Measurements from ENCODE around the gene PLA2G2A. TPM values are rescaled to one million over a fixed set of nuclear protein-coding genes. Genes with fewer than 3 reads are reported as not detected.
A peak's percentile ranks its signal among the peaks of the same experiment; 100 is the strongest.

Gene PLA2G2A
- total RNA-seq, 1 experiment from 2014 or later, result not detected

- Histone ChIP-seq H3K27me3 (no peaks in the 10 kb centered on the region; the same call in 1 of the 2 replicates), H3K27ac (no peak overlapping the region)
- DNase-seq, result no peak
Measured at GRCh38 chr1:19981507-19982312, 2.3 kb upstream of the PLA2G2A start.

GRCh38 chr1:19981170-19981506 is 1.7 kb upstream of the PLA2G2A start:
- Histone ChIP-seq H3K36me3 (no peaks in the 10 kb centered on the region), H3K27ac (no peak overlapping the region), H3K9me3 (replicated peaks) (no peaks in the 10 kb centered on the region), H3K27me3 (no peaks in the 10 kb centered on the region; the same call in 1 of the 2 replicates), H3K4me3 (no peak overlapping the region), H3K4me1 (no peaks in the 10 kb centered on the region)
- DNase-seq, result no peak

More at GRCh38 chr1:19981507-19982312, 2.3 kb upstream of the PLA2G2A start:
- no peaks in the 10 kb centered on the region for H3K9me3 ChIP-seq (replicated peaks)
- no peaks in the 10 kb centered on the region for H3K36me3 ChIP-seq
- H3K4me1 ChIP-seq, result no peaks in the 10 kb centered on the region
- no peak overlapping the region for H3K4me3 ChIP-seq

GRCh38 chr1:19980314-19980713 is 896 bp upstream of the PLA2G2A start:
- no peaks in the 10 kb centered on the region; the same call in 1 of the 2 replicates for H3K27me3 ChIP-seq
- H3K27ac ChIP-seq, result no peak overlapping the region
- no peak overlapping the region for H3K4me3 ChIP-seq
- H3K36me3 ChIP-seq, result no peaks in the 10 kb centered on the region
- no peaks in the 10 kb centered on the region for H3K4me1 ChIP-seq
- no peaks in the 10 kb centered on the region for H3K9me3 ChIP-seq (replicated peaks)
- no peak for DNase-seq

GRCh38 chr1:19978143-19978542 is 1.3 kb downstream of the PLA2G2A start:
- no peak for DNase-seq
- no peaks in the 10 kb centered on the region; the same call in 1 of the 2 replicates for H3K27me3 ChIP-seq
- no peak overlapping the region for H3K4me3 ChIP-seq
- no peaks in the 10 kb centered on the region for H3K9me3 ChIP-seq (replicated peaks)
- no peaks in the 10 kb centered on the region for H3K36me3 ChIP-seq
- no peak overlapping the region for H3K27ac ChIP-seq
- H3K4me1 ChIP-seq, result no peaks in the 10 kb centered on the region

GRCh38 chr1:19976317-19977003 is 3.0 kb downstream of the PLA2G2A start:
- H3K36me3 ChIP-seq, result no peaks in the 10 kb centered on the region
- H3K9me3 ChIP-seq (replicated peaks), result no peaks in the 10 kb centered on the region
- peaks cover 3% of the 10 kb centered on the region; the same call in 1 of the 2 replicates for H3K27me3 ChIP-seq
- H3K4me1 ChIP-seq, result no peaks in the 10 kb centered on the region
- H3K4me3 ChIP-seq, result no peak overlapping the region
- DNase-seq, result no peak
- no peak overlapping the region for H3K27ac ChIP-seq

- H3K9me3 ChIP-seq (replicated peaks), result no peaks in the 10 kb centered on the region
- DNase-seq, result peak in 1 of 2 experiments; percentile 20
- peaks cover 5% of the 10 kb centered on the region; the same call in 1 of the 2 replicates for H3K27me3 ChIP-seq
- no peaks in the 10 kb centered on the region for H3K4me1 ChIP-seq
- no peaks in the 10 kb centered on the region for H3K36me3 ChIP-seq
- H3K27ac ChIP-seq, result no peak overlapping the region
- H3K4me3 ChIP-seq, result no peak overlapping the region
Measured at GRCh38 chr1:19975423-19976193, 3.8 kb downstream of the PLA2G2A start.

- Histone ChIP-seq H3K4me1 (no peaks in the 10 kb centered on the region), H3K4me3 (no peak overlapping the region), H3K9me3 (replicated peaks) (no peaks in the 10 kb centered on the region), H3K27ac (no peak overlapping the region), H3K36me3 (no peaks in the 10 kb centered on the region), H3K27me3 (peaks cover 5% of the 10 kb centered on the region; the same call in 1 of the 2 replicates)
- DNase-seq, result peak; percentile 52 to 79
Measured at GRCh38 chr1:19974822-19975416, 4.5 kb downstream of the PLA2G2A start.

- H3K9me3 ChIP-seq (replicated peaks), result no peaks in the 10 kb centered on the region
- H3K27me3 ChIP-seq, result peaks cover 5% of the 10 kb centered on the region; the same call in 1 of the 2 replicates
- no peak overlapping the region for H3K4me3 ChIP-seq
- no peaks in the 10 kb centered on the region for H3K36me3 ChIP-seq
- no peak for DNase-seq
- no peak overlapping the region for H3K27ac ChIP-seq
- no peaks in the 10 kb centered on the region for H3K4me1 ChIP-seq
Measured at GRCh38 chr1:19973616-19974015, 5.8 kb downstream of the PLA2G2A start.

- Histone ChIP-seq H3K27ac (no peak overlapping the region), H3K36me3 (no peaks in the 10 kb centered on the region), H3K9me3 (replicated peaks) (no peaks in the 10 kb centered on the region)
Measured at GRCh38 chr1:19971664-19972063, 7.8 kb downstream of the PLA2G2A start.

GRCh38 chr1:19969898-19970660 is 9.3 kb downstream of the PLA2G2A start:
- Histone ChIP-seq H3K4me3 (no peak overlapping the region), H3K36me3 (no peaks in the 10 kb centered on the region), H3K27ac (no peak overlapping the region), H3K27me3 (peaks cover 6% of the 10 kb centered on the region; the same call in 1 of the 2 replicates), H3K4me1 (no peaks in the 10 kb centered on the region), H3K9me3 (replicated peaks) (no peaks in the 10 kb centered on the region)
- no peak for DNase-seq

More at GRCh38 chr1:19971664-19972063, 7.8 kb downstream of the PLA2G2A start:
- DNase-seq, result no peak
- Histone ChIP-seq H3K4me1 (no peaks in the 10 kb centered on the region), H3K27me3 (peaks cover 5% of the 10 kb centered on the region; the same call in 1 of the 2 replicates), H3K4me3 (no peak overlapping the region)

- Histone ChIP-seq H3K9me3 (replicated peaks) (no peaks in the 10 kb centered on the region), H3K36me3 (no peaks in the 10 kb centered on the region), H3K27me3 (peaks cover 10% of the 10 kb centered on the region; the same call in 1 of the 2 replicates), H3K4me3 (no peak overlapping the region), H3K27ac (no peak overlapping the region), H3K4me1 (no peaks in the 10 kb centered on the region)
- peak in 1 of 2 experiments; percentile 27 for DNase-seq
Measured at GRCh38 chr1:19967808-19968207, 11.6 kb downstream of the PLA2G2A start.

- Histone ChIP-seq H3K27ac (no peak overlapping the region), H3K4me3 (no peak overlapping the region), H3K9me3 (replicated peaks) (no peaks in the 10 kb centered on the region), H3K4me1 (no peaks in the 10 kb centered on the region), H3K27me3 (peaks cover 5% of the 10 kb centered on the region; the same call in 1 of the 2 replicates), H3K36me3 (no peaks in the 10 kb centered on the region)
- DNase-seq, result no peak
Measured at GRCh38 chr1:19964542-19964941, 14.9 kb downstream of the PLA2G2A start.

GRCh38 chr1:19963636-19964035 is 15.8 kb downstream of the PLA2G2A start:
- no peaks in the 10 kb centered on the region for H3K9me3 ChIP-seq (replicated peaks)
- no peak for DNase-seq
- H3K4me1 ChIP-seq, result no peaks in the 10 kb centered on the region
- H3K36me3 ChIP-seq, result no peaks in the 10 kb centered on the region
- no peak overlapping the region for H3K27ac ChIP-seq
- no peak overlapping the region for H3K4me3 ChIP-seq
- peaks cover 5% of the 10 kb centered on the region; the same call in 1 of the 2 replicates for H3K27me3 ChIP-seq

- H3K36me3 ChIP-seq, result no peaks in the 10 kb centered on the region
- no peak for DNase-seq
- peaks cover 11% of the 10 kb centered on the region; the same call in 1 of the 2 replicates for H3K27me3 ChIP-seq
- H3K27ac ChIP-seq, result no peak overlapping the region
- H3K4me3 ChIP-seq, result no peak overlapping the region
- H3K9me3 ChIP-seq (replicated peaks), result no peaks in the 10 kb centered on the region
- H3K4me1 ChIP-seq, result no peaks in the 10 kb centered on the region
Measured at GRCh38 chr1:19960591-19960990, 18.8 kb downstream of the PLA2G2A start.
